MCF 10A (cell line): ENCODE measurements around the gene DISP2. TPM values are rescaled to one million over a fixed set of nuclear protein-coding genes. Genes with fewer than 3 reads are reported as not detected.

Source experiments
- BruUV-seq: library from RNA; stranded (reverse); fragments of 400-500 nt; replicated peaks from 2 replicates; lab custom pipeline; 2021; lab: Mats Ljungman, UMichigan
- CTCF ChIA-PET: fragments of 300-600 bp; sonication (Branson Sonifier 250); formaldehyde crosslinking; extraction: SDS; loops from one replicate; lab custom pipeline; 2021; ENCODE audit warnings: antibody characterized with exemption, inconsistent platforms; lab: Yijun Ruan, JAX
- POLR2A ChIA-PET: fragments of 300-600, 350-650 bp; sonication (Branson Sonifier 250); formaldehyde crosslinking; extraction: SDS; loops from one replicate; lab custom pipeline; 2020; ENCODE audit warnings: antibody characterized with exemption, inconsistent platforms; lab: Yijun Ruan, JAX
- DNase-seq: peaks from one replicate; pipeline ENCODE4 v3.0.0-alpha.2; 2018; ENCODE audit not compliant: unreplicated experiment
- H3K27ac Mint-ChIP-seq: one replicate; pipeline ENCODE4 v1.8.0; 2022; ENCODE audit warnings: mild to moderate bottlenecking, low read depth, mixed read lengths; ENCODE audit not compliant: unreplicated experiment
- H3K27me3 Mint-ChIP-seq: one replicate; pipeline ENCODE4 v1.8.0; 2022; ENCODE audit warnings: mixed read lengths; ENCODE audit not compliant: insufficient read depth, unreplicated experiment
- H3K36me3 Mint-ChIP-seq: one replicate; pipeline ENCODE4 v1.8.0; 2022; ENCODE audit warnings: mild to moderate bottlenecking, moderate library complexity, mixed read lengths; ENCODE audit not compliant: insufficient read depth, unreplicated experiment
- H3K4me1 Mint-ChIP-seq: one replicate; pipeline ENCODE4 v1.8.0; 2022; ENCODE audit warnings: mixed read lengths; ENCODE audit not compliant: insufficient read depth, unreplicated experiment
- H3K4me3 Mint-ChIP-seq: one replicate; pipeline ENCODE4 v1.8.0; 2022; ENCODE audit warnings: mild to moderate bottlenecking, moderate library complexity, mixed read lengths; ENCODE audit not compliant: unreplicated experiment
- H3K9me3 Mint-ChIP-seq: one replicate; pipeline ENCODE4 v1.8.0; 2022; ENCODE audit warnings: mixed read lengths; ENCODE audit not compliant: unreplicated experiment
- CTCF ChIP-seq: fragments of 200-600 bp; IDR thresholded peaks from one replicate; pipeline ENCODE4 v1.8.0; 2022; ENCODE audit warnings: antibody characterized with exemption, mild to moderate bottlenecking; ENCODE audit not compliant: unreplicated experiment
- intact Hi-C: fragments of 100-400 bp; cut with micrococcal nuclease; formaldehyde crosslinking; loops from 2 replicates; pipeline ENCODE4 v1.14.1; 2022
- total RNA-seq: library from RNA; stranded (reverse); gene quantifications from 2 replicates; pipeline ENCODE4 v1.2.3, GENCODE V29; 2022

The DISP2 gene
- total RNA-seq, 1 experiment from 2014 or later: 1.8 TPM

- ChIA-PET CTCF (no interaction called here), POLR2A (no interaction called here)
- Mint-ChIP-seq H3K36me3 (peaks cover 49% of the 10 kb centered on the region), H3K4me3 (no peak overlapping the region), H3K9me3 (no peaks in the 10 kb centered on the region), H3K4me1 (peaks cover 15% of the 10 kb centered on the region), H3K27me3 (no peaks in the 10 kb centered on the region), H3K27ac (no peak overlapping the region)
- no TSS peak for BruUV-seq
- no peak for DNase-seq
- intact Hi-C loops: no loop called here
- TF ChIP-seq CTCF: no peak
Measured at GRCh38 chr15:40409366-40409765, 51.3 kb downstream of the DISP2 start.

- DNase-seq: no peak
- Mint-ChIP-seq H3K36me3 (peaks cover 54% of the 10 kb centered on the region), H3K27me3 (no peaks in the 10 kb centered on the region), H3K9me3 (no peaks in the 10 kb centered on the region), H3K27ac (no peak overlapping the region), H3K4me1 (peaks cover 15% of the 10 kb centered on the region), H3K4me3 (no peak overlapping the region)
- CTCF ChIA-PET: interaction anchor here (0.6 to 1.3 kb wide), 4 partner anchors 10 to 66 kb away, joined by 3 to 5 read pairs (median 4); partner anchors contain the start of gene BAHD1
- no TSS peak for BruUV-seq
- TF ChIP-seq CTCF: no peak
- POLR2A ChIA-PET: no interaction called here
- intact Hi-C loops: no loop called here
Measured at GRCh38 chr15:40410476-40410875, 52.5 kb downstream of the DISP2 start.

GRCh38 chr15:40412095-40412759, 54.2 kb downstream of the DISP2 start:
- Mint-ChIP-seq H3K4me1 (peaks cover 10% of the 10 kb centered on the region), H3K4me3 (no peak overlapping the region), H3K27me3 (no peaks in the 10 kb centered on the region), H3K9me3 (no peaks in the 10 kb centered on the region), H3K27ac (no peak overlapping the region), H3K36me3 (peaks cover 67% of the 10 kb centered on the region)
- ChIA-PET CTCF (no interaction called here), POLR2A (no interaction called here)
- no TSS peak for BruUV-seq
- no peak for TF ChIP-seq CTCF
- DNase-seq: peak; percentile 14
- intact Hi-C loops: no loop called here

- H3K27ac Mint-ChIP-seq: no peak overlapping the region
- no peaks in the 10 kb centered on the region for H3K9me3 Mint-ChIP-seq
- no peak for DNase-seq
- intact Hi-C loops: no loop called here
- H3K27me3 Mint-ChIP-seq: no peaks in the 10 kb centered on the region
- BruUV-seq: no TSS peak
- TF ChIP-seq CTCF: no peak
- peaks cover 71% of the 10 kb centered on the region for H3K36me3 Mint-ChIP-seq
- ChIA-PET POLR2A (no interaction called here), CTCF (no interaction called here)
- H3K4me1 Mint-ChIP-seq: peaks cover 10% of the 10 kb centered on the region
- H3K4me3 Mint-ChIP-seq: no peak overlapping the region
Measured at GRCh38 chr15:40413036-40413435, 55.0 kb downstream of the DISP2 start.
